Upper lobe of left lung (tissue), 6 donors: ENCODE measurements around the gene ARHGAP26. TPM values are rescaled to one million over a fixed set of nuclear protein-coding genes. Genes with fewer than 3 reads are reported as not detected.

ENCODE experiments used
- ATAC-seq, 2 donors: fragments of 200-7000 bp; cut with Tn5 transposase; one replicate each; pipeline ENCODE4 v1.9.1; 2022; ENCODE audit warnings: mild to moderate bottlenecking in 2 of 2, moderate library complexity in 2 of 2; ENCODE audit not compliant: low FRiP score in 2 of 2
- DNase-seq, 2 donors: peaks; one replicate each; pipeline ENCODE4 v3.0.0-alpha.2; 2019 to 2020
- H3K27ac ChIP-seq, 4 donors: fragments of 200-600 bp; sonication (generic); one replicate each; pipeline ENCODE4 v1.5.1; 2016 to 2019
- H3K27me3 ChIP-seq, 4 donors: fragments of 200-600 bp; sonication (generic); one replicate each; pipeline ENCODE4 v1.5.1; 2017 to 2019
- H3K36me3 ChIP-seq, 4 donors: fragments of 200-600 bp; sonication (generic); one replicate each; pipeline ENCODE4 v1.5.1; 2016 to 2019
- H3K4me1 ChIP-seq, 4 donors: fragments of 200-600 bp; sonication (generic); one replicate each; pipeline ENCODE4 v1.5.1; 2018 to 2019
- H3K4me3 ChIP-seq, 4 donors: fragments of 200-600 bp; sonication (generic); one replicate each; pipeline ENCODE4 v1.5.1; 2017 to 2019; ENCODE audit warnings: mild to moderate bottlenecking in 2 of 4, moderate library complexity in 1 of 4
- H3K9me3 ChIP-seq, 4 donors: fragments of 200-600 bp; sonication (generic); one replicate each; pipeline ENCODE4 v1.5.1; 2018 to 2019
- CTCF ChIP-seq, 6 experiments: fragments of 450-650 bp in 4 of 6; fragments of 200-600 bp in 2 of 6; sonication (generic) in 2 of 6; IDR thresholded peaks; one replicate each; pipeline ENCODE4 v1.5.1; 2016 to 2019; ENCODE audit warnings: antibody characterized with exemption in 6 of 6
- EP300 ChIP-seq, 4 donors: sonication (generic); formaldehyde crosslinking; IDR thresholded peaks; one replicate each; pipeline ENCODE4 v1.5.1; 2017; ENCODE audit warnings: antibody characterized with exemption in 4 of 4, control low read depth in 2 of 4
- POLR2A ChIP-seq, 4 donors: fragments of 450-650 bp; IDR thresholded peaks; one replicate each; pipeline ENCODE4 v1.5.1; 2016 to 2017; ENCODE audit warnings: antibody characterized with exemption in 4 of 4, mild to moderate bottlenecking in 2 of 4
- POLR2AphosphoS5 ChIP-seq, 2 donors: sonication (generic); formaldehyde crosslinking; IDR thresholded peaks; one replicate each; pipeline ENCODE4 v1.5.1; 2017; ENCODE audit warnings: antibody characterized with exemption in 2 of 2
- whole genome bisulfite sequencing, 2 donors: methylation state at CpG; one replicate each; pipeline ENCODE4 v1.1.5; 2017 to 2018; 5-methylcytosine and 5-hydroxymethylcytosine counted together
- total RNA-seq, 6 donors: library from RNA; depleted of rRNA in 4 of 6; stranded (reverse); fragments of >200 nt in 4 of 6; gene quantifications; one replicate each; pipeline versions ENCODE4 v1.1.0 to v1.2.1, GENCODE V29; 2016 to 2021
- donor health status: DM: no; HTN: no; CAD: no; lungs with moderate emphysema.
- donor health status: DM: no; HTN: yes; CAD: no; lungs with severe emphysema.

The ARHGAP26 gene
- total RNA-seq, 6 donors from 2014 or later: 34.9 to 90.1 (median 38.9) TPM

DNA sequence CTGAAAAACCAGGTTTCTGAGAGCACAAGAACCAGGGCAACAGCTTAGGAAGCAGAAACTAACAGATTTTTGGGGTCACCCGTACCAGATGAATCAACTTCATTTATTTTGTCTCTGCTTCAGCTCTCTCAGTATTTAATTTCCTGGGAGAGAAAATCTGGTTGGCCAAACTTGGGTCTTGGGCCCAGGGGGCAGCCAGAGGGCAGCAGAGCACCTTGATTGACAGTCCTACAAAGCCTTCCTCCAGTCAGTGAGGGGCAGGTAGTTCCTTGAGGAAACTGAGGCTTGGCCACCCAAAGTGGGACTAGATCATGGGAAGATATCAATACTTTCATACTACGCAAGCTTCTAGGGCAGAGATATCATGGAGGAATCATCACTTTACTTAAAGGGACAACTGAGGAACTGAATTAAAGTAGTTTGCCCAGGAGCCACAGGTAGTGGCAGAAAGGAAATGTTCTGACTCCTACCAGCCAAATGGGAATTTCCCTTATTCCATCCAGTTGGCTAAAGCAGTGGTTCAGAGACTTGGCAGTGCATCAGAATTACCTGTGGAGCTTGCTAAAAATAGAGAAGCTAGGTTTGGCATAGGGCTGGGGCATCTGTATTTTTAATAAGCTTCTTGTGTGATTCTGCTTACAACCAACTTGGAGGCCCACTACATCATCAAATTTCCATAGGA, 21.5 kb upstream of the ARHGAP26 start:
- WGBS, 2 donors: 78 to 82% methylated on average over 2 of the region's 2 CpGs
- H3K4me3 ChIP-seq: no peak overlapping the region
- no peaks in the 10 kb centered on the region for H3K9me3 ChIP-seq
- TF ChIP-seq EP300 (IDR thresholded peaks at IDR 0.05) (no peak), CTCF (IDR thresholded peaks at IDR 0.05) (peak in 5 of 6 experiments; percentile 30 to 71 (median 60))
- ATAC-seq (peak in 1 of 2 donors; percentile 48), DNase-seq (peak in 1 of 2 donors; percentile 57)
- no peaks in the 10 kb centered on the region for H3K36me3 ChIP-seq
- H3K27me3 ChIP-seq: no peaks in the 10 kb centered on the region
- H3K27ac ChIP-seq: no peak overlapping the region
- H3K4me1 ChIP-seq: peaks cover 13 to 33% (median 20%) of the 10 kb centered on the region in 4 donors

DNA sequence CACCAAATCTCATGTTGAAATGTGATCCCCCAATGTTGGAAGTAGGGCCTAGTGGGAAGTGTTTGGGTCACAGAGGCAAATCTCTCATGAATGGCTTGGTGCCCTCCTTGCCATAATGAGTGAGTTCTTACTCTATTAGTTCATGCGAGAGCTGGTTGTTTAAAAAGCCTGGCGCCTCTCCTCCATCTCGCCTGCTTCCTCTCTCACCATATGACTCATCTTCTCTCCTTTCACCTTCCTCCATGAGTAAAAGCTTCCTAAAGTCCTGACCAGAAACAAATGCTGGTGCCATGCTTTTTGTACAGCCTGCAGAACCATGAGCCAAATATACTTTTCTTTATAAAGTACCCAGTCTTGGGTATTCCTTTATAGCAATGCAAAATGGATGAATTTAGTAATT, 20.9 kb upstream of the ARHGAP26 start:
- no peak overlapping the region for H3K4me3 ChIP-seq
- ATAC-seq: no peak
- no peaks in the 10 kb centered on the region for H3K27me3 ChIP-seq
- 63 to 68% methylated on average over 3 of the region's 3 CpGs for WGBS, 2 donors
- H3K36me3 ChIP-seq: no peaks in the 10 kb centered on the region
- no peak overlapping the region for H3K27ac ChIP-seq
- peaks cover 13 to 35% (median 22%) of the 10 kb centered on the region in 4 donors for H3K4me1 ChIP-seq
- TF ChIP-seq CTCF (IDR thresholded peaks at IDR 0.05) (no peak), POLR2A (IDR thresholded peaks at IDR 0.05) (no peak), EP300 (IDR thresholded peaks at IDR 0.05) (no peak), POLR2AphosphoS5 (IDR thresholded peaks at IDR 0.05) (no peak)
- no peaks in the 10 kb centered on the region for H3K9me3 ChIP-seq
- no peak for DNase-seq

DNA sequence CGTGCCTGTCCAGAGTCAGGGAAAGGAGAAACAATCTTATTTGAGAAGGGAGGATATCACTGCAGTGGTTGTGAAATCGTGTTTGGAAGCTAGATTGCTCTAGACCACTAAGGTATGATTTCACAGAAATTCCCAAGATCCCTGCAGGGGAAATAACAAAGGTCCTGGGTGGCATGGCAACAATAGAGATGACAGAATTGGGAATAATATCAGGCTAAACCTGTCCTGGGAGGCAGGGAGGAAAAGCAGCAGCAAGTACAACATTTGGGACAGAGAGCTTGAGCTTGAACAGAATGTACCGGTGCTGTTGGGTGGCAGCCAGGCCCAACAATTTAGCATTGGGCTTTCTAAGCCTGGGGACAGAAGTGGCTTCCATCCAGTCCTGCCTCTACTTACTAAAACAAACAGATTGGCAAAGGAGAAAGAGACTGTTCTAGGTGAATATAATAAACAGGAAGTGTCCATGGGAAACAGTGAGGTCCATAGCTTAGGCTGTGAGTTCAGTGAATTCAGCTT, 17.0 kb upstream of the ARHGAP26 start:
- peaks cover 13 to 35% (median 21%) of the 10 kb centered on the region in 4 donors for H3K4me1 ChIP-seq
- no peak overlapping the region for H3K4me3 ChIP-seq
- WGBS, 2 donors: 27% methylated on average over 3 of the region's 3 CpGs
- no peaks in the 10 kb centered on the region for H3K9me3 ChIP-seq
- peak overlapping the region; percentile 16 to 73 (median 62) for H3K27ac ChIP-seq
- no peaks in the 10 kb centered on the region for H3K27me3 ChIP-seq
- TF ChIP-seq POLR2AphosphoS5 (IDR thresholded peaks at IDR 0.05): peak; percentile 42 to 44
- peak in 2 of 4 donors; percentile 41 to 47 for TF ChIP-seq EP300 (IDR thresholded peaks at IDR 0.05)
- no peak for TF ChIP-seq CTCF (IDR thresholded peaks at IDR 0.05)
- no peaks in the 10 kb centered on the region for H3K36me3 ChIP-seq
- DNase-seq (peak in 1 of 2 donors; percentile 53), ATAC-seq (peak in 1 of 2 donors; percentile 73)

- H3K27me3 ChIP-seq: no peaks in the 10 kb centered on the region
- H3K9me3 ChIP-seq: no peaks in the 10 kb centered on the region
- TF ChIP-seq CTCF (IDR thresholded peaks at IDR 0.05) (no peak), EP300 (IDR thresholded peaks at IDR 0.05) (no peak), POLR2A (IDR thresholded peaks at IDR 0.05) (no peak), POLR2AphosphoS5 (IDR thresholded peaks at IDR 0.05) (no peak)
- H3K4me1 ChIP-seq: peaks cover 13 to 31% (median 21%) of the 10 kb centered on the region in 4 donors
- no peak overlapping the region for H3K4me3 ChIP-seq
- ATAC-seq (peak in 1 of 2 donors; percentile 25), DNase-seq (no peak)
- H3K27ac ChIP-seq: peak overlapping the region in 1 of 4 donors; percentile 72
- 93 to 95% methylated on average over 3 of the region's 3 CpGs for WGBS, 2 donors
- H3K36me3 ChIP-seq: no peaks in the 10 kb centered on the region
Measured at GRCh38 chr5:142754031-142754430, 16.1 kb upstream of the ARHGAP26 start.

GRCh38 chr5:142756576-142756975, 13.6 kb upstream of the ARHGAP26 start:
- no peaks in the 10 kb centered on the region for H3K9me3 ChIP-seq
- ATAC-seq: no peak
- 70 to 73% methylated on average over 3 of the region's 3 CpGs for WGBS, 2 donors

More at GRCh38 chr5:142756576-142756975, 13.6 kb upstream of the ARHGAP26 start:
- H3K4me1 ChIP-seq: peaks cover 4 to 23% (median 19%) of the 10 kb centered on the region in 4 donors
- no peak overlapping the region for H3K4me3 ChIP-seq
- no peak overlapping the region for H3K27ac ChIP-seq
- H3K36me3 ChIP-seq: no peaks in the 10 kb centered on the region
- DNase-seq: no peak
- TF ChIP-seq EP300 (IDR thresholded peaks at IDR 0.05) (no peak), POLR2A (IDR thresholded peaks at IDR 0.05) (no peak), POLR2AphosphoS5 (IDR thresholded peaks at IDR 0.05) (no peak), CTCF (IDR thresholded peaks at IDR 0.05) (no peak)
- H3K27me3 ChIP-seq: no peaks in the 10 kb centered on the region
